Measurements from ENCODE around the gene REG4.

REG4 gene

DNA sequence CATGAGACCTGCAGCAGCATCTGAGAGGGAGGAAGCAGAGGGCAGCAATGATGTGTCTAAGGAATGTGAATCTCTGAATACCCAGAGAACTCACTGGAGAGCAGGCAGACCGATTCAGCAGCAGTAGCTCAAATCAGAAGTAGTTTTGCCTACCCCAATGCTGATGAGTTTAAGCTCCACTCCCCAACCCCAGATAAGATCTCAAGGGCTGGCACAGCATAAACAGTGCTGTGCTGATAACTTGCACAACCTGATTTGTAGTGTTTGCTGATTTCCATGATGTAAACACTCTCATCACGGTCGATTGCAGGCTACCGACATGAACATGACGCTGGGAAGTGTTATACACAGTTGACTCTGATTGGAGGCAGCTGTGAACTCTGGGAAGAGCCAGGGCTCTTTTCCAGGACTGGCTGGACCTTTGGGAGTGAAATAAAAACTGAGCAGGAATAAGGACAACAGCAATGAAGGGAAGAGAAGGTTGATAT is 31.3 kb downstream of the REG4 start:
- DNase-seq (ENCODE audit: low spot score), result peak; percentile 27

DNA sequence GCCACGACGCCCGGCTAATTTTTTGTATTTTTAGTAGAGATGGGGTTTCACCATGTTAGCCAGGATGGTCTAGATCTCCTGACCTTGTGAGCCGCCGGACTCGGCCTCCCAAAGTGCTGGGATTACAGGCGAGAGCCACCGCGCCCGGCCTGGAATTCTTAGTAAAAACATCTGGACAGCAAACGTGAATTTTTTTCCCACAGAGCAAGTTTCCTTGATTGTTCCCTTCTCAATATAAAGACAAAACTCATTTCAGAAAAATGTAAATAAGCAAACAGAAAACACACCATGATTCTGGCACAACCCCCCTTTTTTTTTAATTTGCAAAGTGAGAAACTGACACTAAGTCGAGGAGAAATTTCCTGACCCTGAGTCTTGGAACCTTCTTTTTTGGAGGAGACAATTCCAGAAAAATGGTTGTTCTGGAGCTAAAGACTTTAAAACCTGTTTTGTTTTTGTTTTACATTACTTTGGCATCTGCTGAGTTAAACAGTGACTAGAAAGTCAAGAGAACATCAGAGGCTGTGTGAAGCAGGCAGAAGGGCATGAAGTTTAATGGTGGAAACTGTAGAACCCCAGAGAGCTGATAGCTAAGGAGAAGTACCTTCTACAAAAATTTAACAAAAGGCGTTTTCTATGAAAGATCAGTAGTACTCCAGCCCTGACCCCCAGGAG is 32.2 kb downstream of the REG4 start:
- DNase-seq (ENCODE audit: low spot score), result no peak

DNA sequence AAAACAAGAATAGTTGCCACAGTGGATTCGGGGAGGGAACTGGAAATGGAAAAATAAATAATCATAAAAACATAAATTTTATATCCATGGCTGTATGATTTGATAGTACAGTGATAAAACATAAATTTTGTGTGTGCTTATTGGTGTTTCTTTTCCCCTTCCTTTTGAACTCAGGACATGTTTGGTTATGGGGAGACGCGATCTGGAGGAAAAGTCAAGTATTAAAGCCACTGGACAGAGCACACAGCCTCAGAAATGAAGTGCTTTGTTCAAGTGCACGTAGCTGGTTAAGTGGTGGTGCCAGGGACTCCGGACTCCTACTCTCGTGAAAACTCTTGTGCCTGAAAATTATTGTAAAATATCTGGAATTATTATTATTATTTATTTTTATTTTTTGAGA is 32.9 kb downstream of the REG4 start:
- no peak for DNase-seq (ENCODE audit: low spot score)

DNA sequence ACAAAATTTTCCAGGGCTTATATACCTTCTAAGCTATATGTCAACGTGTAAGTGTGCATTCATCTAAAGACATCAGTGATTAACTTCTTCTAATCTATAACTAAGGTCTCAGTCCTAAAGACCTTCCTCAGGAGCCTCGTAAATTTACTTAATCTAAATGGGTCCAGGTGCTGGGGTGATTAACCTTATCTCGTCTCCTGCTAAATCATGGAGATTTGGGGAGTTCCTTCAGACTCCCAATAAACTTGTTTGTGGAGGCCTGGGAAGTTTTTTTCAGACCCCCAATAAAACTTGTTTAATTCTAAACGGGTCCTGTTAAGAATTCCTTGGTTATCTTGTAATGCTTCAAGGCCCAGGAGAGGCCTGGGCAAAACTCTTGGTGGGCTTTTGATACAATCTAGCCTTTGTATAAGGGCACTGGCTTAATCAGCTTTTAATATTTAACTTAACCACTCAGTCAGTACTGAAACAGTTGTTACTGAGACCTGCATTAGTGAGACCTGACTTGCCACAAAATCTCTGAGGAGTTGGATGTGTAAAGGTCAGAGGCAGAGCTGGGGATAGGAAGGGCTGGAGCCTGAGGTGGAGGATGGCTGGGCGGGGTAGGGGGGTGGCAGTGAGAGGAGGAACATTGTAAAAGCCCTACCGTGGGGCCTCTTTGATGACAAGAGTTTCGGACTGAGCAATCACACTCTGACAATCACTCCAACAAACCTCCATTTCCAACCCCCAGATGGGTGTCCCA is 36.3 kb downstream of the REG4 start:
- DNase-seq (ENCODE audit: low spot score), result no peak

DNA sequence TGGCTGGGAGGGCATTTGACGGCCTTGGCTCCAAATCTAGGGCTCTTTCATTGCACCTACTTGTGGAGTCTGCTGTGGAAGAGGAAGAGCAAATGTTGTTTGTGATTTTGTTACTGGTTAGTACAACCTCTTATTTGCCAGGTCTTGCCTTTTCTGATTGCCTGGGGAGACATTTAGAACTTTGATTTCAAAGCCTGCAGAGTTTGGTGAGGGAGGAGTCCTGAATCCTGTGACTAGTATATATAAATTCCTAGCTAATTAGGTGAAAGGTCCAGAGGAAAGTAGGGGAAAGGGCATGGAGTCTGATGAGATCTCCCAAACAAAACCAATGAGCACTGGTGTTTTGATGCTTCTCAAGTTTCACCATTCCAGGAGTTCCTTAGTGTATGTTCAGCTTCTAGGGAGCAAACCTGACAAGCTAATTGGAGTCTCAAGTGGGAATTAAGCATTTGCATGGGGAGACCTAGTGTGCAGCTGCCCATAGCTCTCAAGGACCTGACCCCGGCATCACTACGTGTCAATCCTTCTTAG is 37.5 kb downstream of the REG4 start:
- peak; percentile 24 for DNase-seq (ENCODE audit: low spot score)

DNA sequence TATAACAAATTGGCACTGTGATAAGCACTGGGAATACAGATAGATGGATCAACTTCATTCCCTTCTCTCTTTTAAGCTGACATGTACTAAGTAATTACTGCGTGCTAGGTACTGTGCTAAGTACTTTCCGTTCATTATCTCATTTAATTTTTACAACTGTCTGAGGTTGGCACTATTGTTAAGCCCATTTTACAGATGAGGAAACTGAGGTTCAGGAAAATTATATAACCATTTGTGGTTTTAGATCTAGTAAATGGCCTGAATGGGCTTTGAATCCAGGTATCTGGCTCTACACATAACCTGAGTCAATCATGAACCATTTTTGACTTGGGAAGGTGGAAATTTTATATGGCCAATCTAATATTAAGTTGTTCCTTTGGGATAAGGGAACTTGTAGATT is 39.0 kb downstream of the REG4 start:
- no peak for DNase-seq (ENCODE audit: low spot score)

DNA sequence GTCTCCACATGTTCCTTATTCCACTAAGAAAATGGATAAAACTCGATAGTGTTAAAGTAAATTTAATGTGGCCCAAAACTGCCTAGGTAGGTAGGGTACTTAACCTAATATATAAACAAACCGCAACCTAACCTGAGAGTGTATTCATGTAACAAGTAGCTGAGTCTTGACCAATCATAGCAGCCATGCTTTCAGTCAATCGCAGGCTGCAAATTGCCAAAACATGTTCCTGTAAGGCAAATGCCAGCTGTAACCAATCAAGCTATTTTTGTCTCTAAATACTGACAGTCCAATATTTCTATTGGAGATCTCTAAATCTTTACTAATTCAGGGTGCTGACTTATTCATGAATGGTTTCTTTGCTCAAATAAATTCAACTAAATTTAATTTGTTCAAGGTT is 39.5 kb downstream of the REG4 start:
- no peak for DNase-seq (ENCODE audit: low spot score)

DNA sequence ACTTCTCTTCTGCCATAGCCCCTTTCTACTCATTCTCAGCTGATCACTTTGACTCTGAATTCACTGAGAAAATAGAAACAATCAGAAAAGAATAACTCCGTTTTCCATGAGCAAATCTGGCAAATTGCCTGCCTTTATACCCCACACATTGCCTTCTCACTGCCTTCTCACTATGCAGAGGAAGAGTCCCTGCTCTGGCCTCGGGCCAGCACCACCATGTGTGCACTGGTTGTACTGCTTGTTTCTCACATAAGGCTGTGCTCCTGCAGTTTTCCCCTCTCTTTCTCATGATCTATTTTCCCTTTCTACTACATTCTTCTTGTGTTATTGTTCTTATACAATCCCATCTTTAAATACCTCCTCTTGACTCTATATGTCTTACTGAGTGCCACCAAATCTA is 40.2 kb downstream of the REG4 start:
- no peak for DNase-seq (ENCODE audit: low spot score)

DNA sequence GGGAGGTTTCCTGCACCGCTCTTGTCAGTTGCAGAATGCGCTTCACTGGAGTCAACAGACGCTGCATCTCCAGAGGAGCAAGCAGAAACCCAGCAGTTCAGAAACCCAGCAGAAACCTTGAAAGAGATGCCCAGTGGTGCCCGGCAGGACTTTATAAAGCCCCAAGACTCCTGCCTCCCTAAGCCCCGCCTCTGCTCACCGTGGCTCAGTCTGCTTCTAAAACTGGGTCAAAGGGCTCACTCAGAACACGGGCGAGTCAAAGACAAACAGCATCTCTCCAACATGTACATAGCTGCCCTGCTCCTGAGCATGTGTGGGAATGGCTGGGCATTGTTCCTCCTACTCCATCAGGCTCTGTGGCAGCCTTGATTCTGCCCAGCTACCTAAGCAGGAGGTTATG is 42.5 kb downstream of the REG4 start, which contains the start of gene HMGCS2:
TSS of gene HMGCS2 (minus strand) at position 128 of the 400 bp plus-strand sequence. CDS start at position 67, 61 bp downstream.
- no peak for DNase-seq (ENCODE audit: low spot score)

DNA sequence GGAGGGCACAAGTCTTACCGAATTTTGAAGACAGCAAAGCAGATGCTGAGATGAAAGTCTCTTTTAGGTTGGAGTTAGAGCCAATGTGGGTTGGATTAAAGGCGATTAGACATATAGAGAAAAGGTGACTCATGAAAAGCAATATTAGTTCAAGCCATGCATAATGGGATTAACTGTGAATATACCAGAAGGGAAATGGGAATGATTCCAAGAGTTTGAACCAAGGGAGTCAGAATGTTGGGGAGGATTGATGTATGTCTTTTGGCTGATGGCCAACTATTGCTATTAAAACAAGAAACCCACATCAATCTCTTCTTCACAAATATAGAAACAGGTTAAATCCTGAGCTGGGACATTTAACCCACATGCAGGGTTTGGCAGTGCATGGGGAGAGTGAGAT is 43.8 kb downstream of the REG4 start:
- no peak for DNase-seq (ENCODE audit: low spot score)

DNA sequence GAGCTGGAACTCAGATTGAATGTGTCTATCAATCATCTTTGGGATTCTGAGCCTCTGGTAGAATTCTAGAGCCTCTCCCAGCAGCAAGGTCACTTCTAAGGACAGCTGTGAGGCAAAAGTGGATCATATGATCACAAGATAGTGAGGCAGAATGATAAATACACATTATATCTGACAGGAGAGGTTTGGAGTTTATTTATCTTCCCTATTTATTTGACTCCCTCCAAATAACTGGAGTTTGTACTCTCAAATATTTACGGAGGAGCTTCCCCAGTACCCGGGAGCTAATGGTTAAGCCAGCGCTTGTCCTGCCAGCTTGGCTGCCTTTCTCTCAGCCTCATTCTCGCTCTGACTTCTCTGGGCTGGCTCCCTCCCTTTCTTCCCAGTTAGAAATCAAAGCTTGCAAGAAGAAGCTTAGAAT is 44.9 kb downstream of the REG4 start:
- no peak for DNase-seq (ENCODE audit: low spot score)

DNA sequence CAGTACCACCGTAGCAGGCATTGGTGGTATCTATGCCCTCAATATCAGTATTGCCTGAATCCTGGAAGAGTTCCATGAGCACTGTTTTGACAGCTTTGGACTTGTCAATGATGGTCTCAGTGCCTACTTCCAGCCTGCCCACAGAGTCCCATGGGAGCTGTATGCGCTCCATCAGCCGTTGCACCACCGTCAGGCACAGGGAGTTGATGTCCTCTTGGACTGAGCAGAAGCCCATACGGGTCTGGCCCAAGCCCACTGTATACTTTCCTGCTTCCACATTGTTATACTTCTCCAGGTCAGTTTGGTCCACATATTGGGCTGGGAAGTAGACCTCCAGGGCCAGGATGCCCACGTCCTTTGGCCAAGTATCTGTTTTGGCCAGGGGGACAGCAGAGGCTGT is 47.0 kb downstream of the REG4 start:
- no peak for DNase-seq (ENCODE audit: low spot score)

DNA sequence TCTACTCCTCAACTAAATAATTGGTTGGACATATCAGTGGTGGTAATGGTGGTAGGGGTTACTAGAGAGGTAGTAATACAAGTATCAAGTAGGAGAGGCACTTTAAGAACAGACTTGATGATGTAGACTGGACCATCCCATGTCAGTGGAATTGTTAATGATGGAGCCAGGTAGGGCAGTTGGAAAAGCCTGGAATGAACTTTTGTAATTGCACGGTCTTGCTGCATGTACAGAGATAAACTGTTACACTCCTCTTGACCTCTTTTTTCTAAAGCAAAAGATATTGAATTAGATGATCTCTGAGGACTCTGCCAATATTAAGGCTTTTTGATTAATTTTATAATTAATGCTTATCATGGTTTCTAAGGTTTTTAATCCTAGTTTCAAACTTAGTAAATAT is 48.3 kb downstream of the REG4 start:
- DNase-seq (ENCODE audit: low spot score), result no peak

DNA sequence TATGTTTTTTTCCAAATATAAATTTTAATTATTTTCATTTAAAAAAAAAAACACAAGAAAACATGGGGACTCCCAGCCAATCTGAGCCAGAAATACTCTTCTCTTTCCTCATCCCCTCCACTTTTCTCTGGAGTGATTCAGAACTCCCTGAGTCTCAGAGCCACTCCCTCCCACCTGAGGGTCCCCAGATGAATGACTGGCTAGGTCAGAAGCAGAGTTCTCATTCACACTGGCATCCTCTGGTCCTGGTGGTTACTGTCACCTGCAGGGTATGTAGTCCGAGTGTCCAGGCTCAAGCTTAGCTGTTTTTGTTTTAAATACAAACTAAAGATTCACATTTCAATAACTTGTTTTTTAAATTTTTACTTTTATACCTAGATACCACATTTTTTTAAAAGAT is 48.9 kb downstream of the REG4 start:
- DNase-seq (ENCODE audit: low spot score), result no peak

DNA sequence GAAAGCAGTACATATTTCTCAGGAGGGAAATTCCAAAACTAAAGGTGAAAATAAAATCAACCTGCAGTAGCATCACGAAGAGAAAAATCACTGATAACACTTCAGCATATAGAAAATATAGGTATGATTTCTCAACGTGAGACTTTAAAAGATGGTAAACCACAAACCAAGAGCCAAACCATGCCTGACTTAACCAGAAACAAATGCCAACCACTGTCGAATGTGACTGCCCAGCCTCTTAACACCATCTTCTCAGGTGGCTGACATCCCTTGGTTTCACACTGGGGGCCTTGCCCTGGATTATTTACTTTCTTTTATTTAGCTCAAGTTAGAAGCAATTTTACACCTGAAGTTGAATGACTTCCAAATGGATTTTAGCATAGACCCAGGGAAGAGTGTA is 52.7 kb downstream of the REG4 start:
- no peak for DNase-seq (ENCODE audit: low spot score)

DNA sequence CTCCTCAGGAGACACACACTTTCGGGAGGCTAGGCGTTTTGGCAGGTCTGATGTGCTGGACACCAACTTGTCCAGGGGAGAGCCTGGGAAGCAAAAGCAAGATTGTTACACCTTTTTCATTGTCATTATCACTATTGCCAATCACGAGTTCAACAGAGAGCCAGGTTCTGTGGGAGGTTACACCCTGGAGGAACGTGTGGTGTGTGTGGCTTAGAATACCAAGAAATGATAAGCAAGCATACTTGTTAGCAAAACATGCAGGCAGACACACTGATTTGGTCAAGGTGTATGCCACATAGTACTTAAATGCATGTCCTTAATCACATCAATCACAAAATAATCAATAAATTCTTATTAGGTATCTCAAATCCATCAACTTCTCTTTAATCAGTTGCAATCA is 58.7 kb downstream of the REG4 start:
- DNase-seq (ENCODE audit: low spot score), result no peak

DNA sequence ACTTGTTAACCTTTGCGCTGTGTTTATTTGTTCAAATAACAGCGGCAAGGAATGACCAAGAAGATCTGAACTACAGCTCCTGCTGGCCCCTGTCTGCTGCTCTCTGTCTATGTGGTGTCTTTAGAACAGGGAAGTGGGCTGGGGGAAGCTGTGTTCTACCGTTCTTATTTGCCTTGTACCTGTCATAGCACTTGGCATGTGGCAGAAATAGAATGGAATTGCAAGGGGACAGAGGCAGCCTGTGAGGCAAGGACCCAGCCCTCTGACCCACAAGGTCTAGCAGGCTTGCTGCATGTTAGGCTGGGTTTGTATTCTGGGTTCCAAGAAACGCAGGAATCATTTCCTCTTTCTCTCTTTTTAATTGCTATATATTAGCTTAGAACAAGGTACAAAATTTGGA is 63.2 kb downstream of the REG4 start:
- no peak for DNase-seq (ENCODE audit: low spot score)

DNA sequence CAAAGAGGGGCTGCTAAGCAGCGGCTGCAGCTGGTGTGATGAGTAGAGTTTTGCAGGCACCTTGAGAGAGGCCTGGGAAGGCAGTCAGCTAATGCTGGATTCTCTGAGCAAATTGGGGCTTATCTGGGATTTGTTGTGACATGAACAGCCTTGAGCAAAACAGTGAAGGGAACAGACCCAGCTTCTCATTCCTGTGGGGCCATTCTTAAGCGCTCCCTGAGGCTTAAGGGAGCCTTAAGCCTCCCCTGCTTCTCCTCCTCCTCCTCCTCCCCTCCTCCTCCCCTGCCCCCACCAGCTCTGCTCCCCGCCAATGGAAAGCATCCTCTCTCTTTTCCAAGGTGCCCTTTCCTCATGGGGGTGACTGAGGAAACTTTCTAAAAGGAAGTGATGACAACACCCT is 63.8 kb downstream of the REG4 start:
- DNase-seq (ENCODE audit: low spot score), result no peak

DNA sequence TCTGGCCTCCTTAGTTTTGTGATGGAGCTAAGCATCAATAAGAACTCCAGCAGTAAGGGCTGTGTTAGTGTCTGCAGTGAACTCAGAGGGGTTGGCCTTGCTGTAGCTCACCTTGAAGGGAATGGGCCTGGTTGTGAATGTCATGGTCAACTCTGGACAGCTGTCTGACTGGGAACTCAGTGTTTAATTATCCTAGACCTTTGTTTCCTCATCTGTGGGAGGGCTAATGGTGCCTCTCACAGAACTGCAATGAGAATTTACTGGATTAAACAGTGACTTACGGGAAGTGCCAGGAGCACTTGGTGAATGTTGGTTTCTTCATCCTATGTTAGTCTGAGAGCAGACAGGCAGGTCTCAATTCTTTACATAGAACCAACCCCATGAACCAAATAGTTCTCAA is 66.2 kb downstream of the REG4 start:
- DNase-seq (ENCODE audit: low spot score), result no peak

DNA sequence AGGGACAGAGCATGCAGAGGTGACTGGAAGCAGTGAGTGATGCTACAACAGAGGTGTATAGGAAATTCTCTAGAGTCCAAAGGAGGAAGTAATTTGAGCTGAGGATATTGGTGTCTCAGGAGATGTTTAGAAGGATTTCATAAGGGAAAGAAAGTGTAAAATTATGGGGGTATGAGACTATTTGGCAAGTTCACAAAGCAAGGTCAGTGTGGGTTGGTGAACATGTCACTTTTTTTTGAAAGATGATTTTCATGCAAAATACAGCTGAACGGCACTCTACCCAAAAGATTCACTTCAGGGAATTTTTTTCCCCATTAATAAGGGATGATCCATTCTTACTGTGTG is 66.7 kb downstream of the REG4 start:
- DNase-seq (ENCODE audit: low spot score), result no peak

Data from GM03348 (cell line).